Stimulated activated CD4-positive, alpha-beta T cell treated with anti-CD3 and anti-CD28 coated beads, Interleukin-15, amount 100 ng/mL, for 24 hours (primary cell): ENCODE results near the gene LMBR1L.
A peak's percentile ranks its signal among the peaks of the same experiment; 100 is the strongest.

Source experiments
- DNase-seq: peaks from one replicate; pipeline ENCODE4 v3.0.0-alpha.2; 2020

LMBR1L gene

GRCh38 chr12:49109641-49110463 is 795 bp downstream of the LMBR1L start:
- peak; percentile 24 for DNase-seq

DNA sequence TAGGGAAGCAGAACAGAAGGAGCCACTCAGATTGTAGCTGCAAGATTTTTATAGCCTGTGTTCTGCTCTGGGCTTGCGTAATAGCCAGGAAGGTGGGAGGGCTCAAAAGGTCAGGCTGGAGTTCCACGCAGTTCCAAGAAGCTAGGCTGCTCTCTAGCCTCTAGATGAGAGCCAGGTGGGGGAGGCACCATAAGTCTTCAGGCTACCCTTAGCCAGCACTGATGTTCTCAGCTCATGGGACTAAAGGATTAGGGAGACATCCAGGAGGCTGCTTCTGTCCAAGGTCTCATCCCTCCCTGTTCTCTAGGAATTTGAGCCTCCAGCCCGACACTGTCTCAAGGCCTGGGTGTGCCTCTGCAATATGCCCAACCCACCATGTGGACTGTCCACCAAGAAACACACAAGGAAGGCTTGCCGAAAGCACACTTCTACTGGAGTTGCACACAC is 1.7 kb downstream of the LMBR1L start:
- no peak for DNase-seq

DNA sequence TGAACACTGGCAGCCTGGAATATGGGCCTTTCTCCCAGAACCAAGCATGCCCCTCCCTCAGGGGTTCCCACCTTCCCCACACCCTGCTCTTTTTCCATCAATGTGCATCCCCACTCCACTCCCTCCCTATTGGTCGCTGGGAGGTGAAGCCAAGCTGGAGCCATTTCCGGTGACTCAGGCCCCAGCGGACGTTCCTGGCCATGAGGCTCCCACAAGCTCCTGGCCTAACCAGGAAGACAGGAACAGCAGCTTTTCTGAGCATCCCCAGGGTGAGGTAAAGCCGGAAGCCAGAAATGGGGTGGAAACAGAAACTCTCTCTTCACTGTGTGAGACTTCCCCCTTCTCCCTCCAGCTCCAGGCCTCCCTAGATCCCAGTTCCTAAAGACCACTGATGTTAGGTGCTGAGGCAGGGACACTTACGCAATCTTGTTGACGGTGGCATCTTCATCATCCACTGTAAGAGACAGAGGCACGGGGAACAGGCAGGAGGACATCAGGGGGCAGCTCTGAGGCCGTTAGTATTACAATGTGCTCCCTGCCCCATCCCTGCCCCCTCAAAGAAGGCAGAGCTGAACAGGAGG is 5.1 kb downstream of the LMBR1L start:
- DNase-seq, result no peak

- no peak for DNase-seq
Measured at GRCh38 chr12:49104822-49105221, 5.8 kb downstream of the LMBR1L start.

GRCh38 chr12:49100380-49100779 is 10.3 kb downstream of the LMBR1L start:
- DNase-seq, result no peak

GRCh38 chr12:49098703-49099102 is 11.9 kb downstream of the LMBR1L start:
- no peak for DNase-seq

- peak; percentile 74 for DNase-seq
Measured at GRCh38 chr12:49098035-49098451, 12.6 kb downstream of the LMBR1L start.

GRCh38 chr12:49097381-49097780 is 13.3 kb downstream of the LMBR1L start:
- DNase-seq, result no peak

DNA sequence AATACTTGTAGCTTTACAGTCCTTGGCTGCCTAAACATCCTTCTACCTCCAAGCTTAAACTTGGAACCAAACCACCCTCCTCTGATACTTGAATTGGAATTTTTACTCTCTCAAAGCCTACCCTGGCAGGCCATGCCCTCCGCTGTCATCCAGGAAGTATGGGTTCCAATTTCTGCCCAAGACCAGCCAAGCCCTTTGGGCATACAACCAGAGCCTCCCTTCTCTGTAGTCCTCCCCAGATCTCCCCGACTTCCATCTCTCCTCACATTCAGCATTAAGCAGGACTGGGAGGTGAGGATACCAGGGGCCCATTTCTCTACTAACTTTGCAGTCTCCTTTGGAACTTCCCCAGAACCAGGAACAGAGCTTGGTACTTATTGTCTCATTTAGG is 15.7 kb downstream of the LMBR1L start:
- no peak for DNase-seq

- peak; percentile 10 for DNase-seq
Measured at GRCh38 chr12:49094160-49094974, 16.3 kb downstream of the LMBR1L start, which contains the start of gene DHH. DHH (minus strand) TSS chr12:49094801; CDS start chr12:49094512, 289 bp downstream.

DNA sequence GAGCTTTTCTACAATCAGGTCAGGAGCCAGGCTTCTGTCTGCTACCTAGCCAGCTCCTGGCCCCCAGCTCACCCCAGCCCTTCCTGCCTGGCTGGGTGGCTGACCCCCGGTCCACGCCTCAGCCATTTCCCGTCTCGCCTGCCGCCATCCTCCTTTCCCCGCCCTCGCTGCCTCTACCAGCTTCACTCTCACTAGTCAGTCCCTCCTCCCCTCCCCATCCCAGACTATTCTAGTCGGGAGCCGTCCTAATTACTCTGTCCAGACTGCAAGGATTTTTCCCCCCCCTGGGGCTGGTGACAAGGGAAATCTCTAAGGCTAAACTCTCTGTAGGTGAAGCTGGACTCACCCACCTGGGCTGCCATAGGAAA is 16.9 kb downstream of the LMBR1L start:
- DNase-seq, result no peak

- DNase-seq, result no peak
Measured at GRCh38 chr12:49092816-49093406, 17.7 kb downstream of the LMBR1L start.

GRCh38 chr12:49092086-49092815 is 18.4 kb downstream of the LMBR1L start:
- DNase-seq, result peak; percentile 79

GRCh38 chr12:49091836-49092085 is 18.9 kb downstream of the LMBR1L start:
- DNase-seq, result no peak

GRCh38 chr12:49091056-49091835 is 19.4 kb downstream of the LMBR1L start:
- DNase-seq, result peak; percentile 14

GRCh38 chr12:49089821-49090773 is 20.6 kb downstream of the LMBR1L start:
- peak; percentile 60 for DNase-seq

DNA sequence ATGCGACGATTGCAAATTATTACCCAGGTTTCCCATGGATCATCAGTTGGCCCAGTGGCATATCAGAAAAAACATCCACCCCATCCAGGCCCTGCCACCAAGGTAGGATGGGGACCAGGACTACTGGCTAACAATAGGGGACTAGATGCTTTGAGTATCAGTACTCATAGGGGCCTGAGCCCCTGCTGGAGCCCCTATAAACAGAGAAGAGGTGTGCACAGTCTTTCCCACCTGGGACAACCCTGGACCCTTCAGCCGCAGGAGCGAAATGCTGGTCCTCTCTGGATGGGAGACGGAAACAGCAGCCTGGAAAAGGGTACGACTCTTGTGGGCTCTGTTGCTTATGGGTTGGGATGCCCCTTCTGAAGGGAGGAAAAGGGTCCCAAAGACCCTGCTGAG is 21.7 kb downstream of the LMBR1L start:
- DNase-seq, result no peak

DNA sequence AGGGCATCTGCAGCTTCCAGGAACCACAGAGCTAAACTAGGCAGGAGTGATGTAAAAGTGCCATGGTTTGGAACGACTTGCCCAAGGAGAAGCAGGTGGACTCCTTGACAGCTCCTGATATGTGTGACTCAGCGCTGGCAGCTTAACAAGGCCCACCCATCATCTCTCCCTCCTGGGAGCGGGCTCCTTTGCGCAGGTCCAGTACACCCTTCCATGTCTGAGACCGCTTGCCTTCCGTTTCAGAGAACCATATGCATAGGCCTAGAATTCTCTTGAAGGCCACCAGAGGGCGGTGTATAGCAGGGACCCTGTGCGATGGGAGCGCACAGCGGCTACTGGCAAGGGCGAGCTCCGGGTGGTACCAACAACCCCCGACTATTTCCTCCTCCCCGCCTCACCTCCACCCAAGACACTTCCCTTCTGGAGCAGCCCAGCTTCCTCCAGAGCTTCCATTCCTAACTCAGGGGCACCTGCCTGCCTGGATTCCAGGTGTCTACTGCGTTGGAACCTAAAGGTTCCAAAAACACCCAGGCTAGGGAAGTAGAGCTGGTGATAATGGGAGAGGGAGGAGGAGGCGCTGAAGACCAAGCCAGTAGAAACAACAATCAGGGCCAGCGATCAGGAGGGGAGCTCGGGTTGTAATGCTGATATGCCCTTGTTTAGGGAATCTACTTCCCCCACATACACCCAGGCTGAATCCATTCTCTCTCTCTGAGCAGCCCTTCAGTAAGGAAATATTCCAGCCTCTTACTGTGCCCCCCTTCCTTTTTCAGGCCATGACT is 22.3 kb downstream of the LMBR1L start:
- DNase-seq, result peak; percentile 81

DNA sequence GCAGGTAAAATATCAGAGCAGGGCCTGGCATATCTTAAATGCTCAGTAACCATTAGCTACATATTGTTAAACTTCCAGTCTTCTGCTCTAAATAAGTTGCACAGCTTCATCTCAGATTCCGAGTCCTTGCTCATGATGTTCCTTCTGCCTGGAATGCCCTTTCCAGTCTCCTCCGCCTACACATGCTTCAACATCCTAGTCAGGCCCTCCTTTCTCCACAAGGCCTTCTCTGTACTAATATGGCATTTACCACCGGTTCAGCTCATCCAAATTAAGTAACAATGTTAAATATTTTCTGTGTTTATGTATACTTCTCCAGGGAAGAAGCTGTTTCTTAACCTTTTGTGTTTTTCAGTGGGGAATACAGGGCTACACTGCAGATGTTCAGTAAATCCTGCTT is 24.5 kb downstream of the LMBR1L start:
- DNase-seq, result no peak

- no peak for DNase-seq
Measured at GRCh38 chr12:49084438-49084837, 26.2 kb downstream of the LMBR1L start.
